WTC11 (cell line): ENCODE measurements around the gene GRM7. TPM values are rescaled to one million over a fixed set of nuclear protein-coding genes. Genes with fewer than 3 reads are reported as not detected.

ENCODE experiments used
- ATAC-seq: fragments of 200-7000 bp; cut with Tn5 transposase; 2 replicates; pipeline ENCODE4 v1.10.0; 2021; ENCODE audit warnings: mild to moderate bottlenecking, moderate library complexity
- CTCF ChIA-PET: fragments of 300-600 bp; sonication (Branson Sonifier 250); formaldehyde crosslinking; loops from one replicate; lab custom pipeline; 2021; ENCODE audit warnings: antibody characterized with exemption; lab: Charles Lee
- POLR2A ChIA-PET: fragments of 350-600 bp; sonication (Branson Sonifier 250); formaldehyde crosslinking; loops from one replicate; lab custom pipeline; 2021; ENCODE audit warnings: antibody characterized with exemption; lab: Charles Lee
- DNase-seq: peaks from one replicate; pipeline ENCODE4 v3.0.0; 2021; ENCODE audit warnings: low spot score
- H3K27ac Mint-ChIP-seq: 2 replicates; pipeline ENCODE4 v1.8.0; 2021; ENCODE audit warnings: mixed read lengths
- H3K27me3 Mint-ChIP-seq: 2 replicates; pipeline ENCODE4 v1.8.0; 2021; ENCODE audit warnings: low read depth, mild to moderate bottlenecking, moderate library complexity, mixed read lengths
- H3K36me3 Mint-ChIP-seq: 2 replicates; pipeline ENCODE4 v1.8.0; 2021; ENCODE audit warnings: mixed read lengths
- H3K4me1 Mint-ChIP-seq: 2 replicates; pipeline ENCODE4 v1.8.0; 2022; ENCODE audit warnings: mixed read lengths
- H3K4me3 Mint-ChIP-seq: 2 replicates; pipeline ENCODE4 v1.8.0; 2021; ENCODE audit warnings: mild to moderate bottlenecking, moderate library complexity, mixed read lengths
- H3K9me3 Mint-ChIP-seq: 2 replicates; pipeline ENCODE4 v1.8.0; 2021; ENCODE audit warnings: mixed read lengths
- EMX1 ChIP-seq: fragments of 250-450 bp; sonication (Bioruptor Pico); IDR thresholded peaks from 2 replicates; pipeline ENCODE4 v1.8.0; 2021; ENCODE audit warnings: mild to moderate bottlenecking
- FOXJ3 ChIP-seq: sonication (generic); formaldehyde crosslinking; IDR thresholded peaks from 2 replicates; pipeline ENCODE4 v1.9.0; 2021; ENCODE audit warnings: missing genetic modification reagents, mild to moderate bottlenecking, borderline replicate concordance
- FOXK1 ChIP-seq: sonication (generic); formaldehyde crosslinking; IDR thresholded peaks from 2 replicates; pipeline ENCODE4 v1.8.0; 2022; ENCODE audit warnings: mild to moderate bottlenecking, moderate library complexity, missing genetic modification reagents
- JAZF1 ChIP-seq: fragments of 250-450 bp; sonication (Bioruptor Pico); IDR thresholded peaks from 2 replicates; pipeline ENCODE4 v1.9.0; 2021; ENCODE audit warnings: moderate library complexity, mild to moderate bottlenecking, inconsistent platforms
- MXD4 ChIP-seq: fragments of 250-450 bp; sonication (Bioruptor Pico); IDR thresholded peaks from 2 replicates; pipeline ENCODE4 v1.8.0; 2021; ENCODE audit warnings: mild to moderate bottlenecking, moderate library complexity, borderline replicate concordance
- NFE2L1 ChIP-seq: sonication (generic); formaldehyde crosslinking; IDR thresholded peaks from 2 replicates; pipeline ENCODE4 v1.8.1; 2023; ENCODE audit warnings: missing genetic modification reagents
- NR1H2 ChIP-seq: sonication (generic); formaldehyde crosslinking; IDR thresholded peaks from 2 replicates; pipeline ENCODE4 v1.9.0; 2021; ENCODE audit warnings: mild to moderate bottlenecking, moderate library complexity, missing genetic modification reagents
- OVOL2 ChIP-seq: fragments of 250-450 bp; sonication (Bioruptor Pico); IDR thresholded peaks from 2 replicates; pipeline ENCODE4 v1.9.0; 2021; ENCODE audit warnings: mild to moderate bottlenecking, borderline replicate concordance
- TEAD1 ChIP-seq: sonication (generic); formaldehyde crosslinking; IDR thresholded peaks from 2 replicates; pipeline ENCODE4 v1.8.0; 2022; ENCODE audit warnings: mild to moderate bottlenecking, missing genetic modification reagents
- TEAD4 ChIP-seq: sonication (generic); formaldehyde crosslinking; IDR thresholded peaks from 2 replicates; pipeline ENCODE4 v1.8.0; 2022; ENCODE audit warnings: mild to moderate bottlenecking, missing genetic modification reagents
- ZNF263 ChIP-seq: sonication (generic); formaldehyde crosslinking; IDR thresholded peaks from 2 replicates; pipeline ENCODE4 v1.8.1; 2022; ENCODE audit warnings: low read depth, mild to moderate bottlenecking, moderate library complexity, missing genetic modification reagents
- total RNA-seq: library from RNA; stranded (reverse); gene quantifications from 3 replicates; pipeline ENCODE4 v1.2.3, GENCODE V29; 2021
- TF ChIP-seq, protein P1 (sequence below): sonication (generic); formaldehyde crosslinking; IDR thresholded peaks from 2 replicates; pipeline ENCODE4 v1.8.1; 2023; ENCODE audit warnings: mild to moderate bottlenecking, missing genetic modification reagents, moderate library complexity
- TF ChIP-seq, protein P2 (sequence below): sonication (generic); formaldehyde crosslinking; IDR thresholded peaks from 2 replicates; pipeline ENCODE4 v1.8.0; 2022; ENCODE audit warnings: missing genetic modification reagents
- TF ChIP-seq, protein P3 (sequence below): fragments of 250-450 bp; sonication (Bioruptor Pico); IDR thresholded peaks from 2 replicates; pipeline ENCODE4 v2.1.2; 2022; ENCODE audit warnings: mild to moderate bottlenecking, moderate library complexity
- TF ChIP-seq, protein P4 (sequence below): sonication (generic); formaldehyde crosslinking; IDR thresholded peaks from 2 replicates; pipeline ENCODE4 v1.8.0; 2023; ENCODE audit warnings: missing genetic modification reagents, mild to moderate bottlenecking, borderline replicate concordance
- TF ChIP-seq, protein P5 (sequence below): fragments of 250-450 bp; sonication (Bioruptor Pico); conservative IDR thresholded peaks from 2 replicates; pipeline ENCODE4 v1.9.0; 2021; ENCODE audit warnings: mild to moderate bottlenecking

GRM7 gene
- total RNA-seq, 1 experiment from 2014 or later = 0.42 TPM

DNA sequence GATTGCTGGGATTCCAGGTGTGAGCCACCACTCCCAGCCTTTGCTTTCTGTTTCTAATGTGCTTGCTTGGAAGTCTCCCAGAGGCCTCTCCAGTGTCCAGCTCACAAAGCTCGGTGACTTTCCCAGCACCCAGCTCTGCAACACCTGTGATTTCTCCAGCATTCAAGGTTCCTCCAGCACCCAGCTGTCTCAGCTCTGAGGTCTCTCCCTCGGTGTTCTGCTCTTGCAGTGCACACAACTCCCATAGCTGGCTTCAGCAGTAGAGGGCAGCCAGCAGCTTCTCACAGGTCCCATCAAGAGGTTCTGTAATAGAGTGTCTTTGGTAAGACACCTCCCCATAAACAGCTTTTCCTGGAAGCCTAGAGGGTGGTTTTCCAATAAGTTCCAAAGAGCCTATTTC lies 75.1 kb downstream of the GRM7 start:
- Mint-ChIP-seq H3K4me3 (no peak overlapping the region), H3K36me3 (peaks cover 23% of the 10 kb centered on the region), H3K9me3 (peaks cover 44% of the 10 kb centered on the region), H3K27me3 (no peaks in the 10 kb centered on the region; the same call in 1 of the 2 replicates), H3K27ac (no peak overlapping the region), H3K4me1 (no peaks in the 10 kb centered on the region)
- TF ChIP-seq TEAD4 (CRISPR knock-in tag) (no peak), FOXJ3 (CRISPR knock-in tag) (no peak), OVOL2 (CRISPR knock-in tag) (no peak), JAZF1 (CRISPR knock-in tag) (no peak), EMX1 (no peak), FOXK1 (CRISPR knock-in tag) (no peak), ZNF263 (CRISPR knock-in tag) (no peak), MXD4 (CRISPR knock-in tag) (no peak)
- TF ChIP-seq, protein P1, sequence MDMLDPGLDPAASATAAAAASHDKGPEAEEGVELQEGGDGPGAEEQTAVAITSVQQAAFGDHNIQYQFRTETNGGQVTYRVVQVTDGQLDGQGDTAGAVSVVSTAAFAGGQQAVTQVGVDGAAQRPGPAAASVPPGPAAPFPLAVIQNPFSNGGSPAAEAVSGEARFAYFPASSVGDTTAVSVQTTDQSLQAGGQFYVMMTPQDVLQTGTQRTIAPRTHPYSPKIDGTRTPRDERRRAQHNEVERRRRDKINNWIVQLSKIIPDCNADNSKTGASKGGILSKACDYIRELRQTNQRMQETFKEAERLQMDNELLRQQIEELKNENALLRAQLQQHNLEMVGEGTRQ (CRISPR knock-in tag) = no peak
- TF ChIP-seq, protein P2, sequence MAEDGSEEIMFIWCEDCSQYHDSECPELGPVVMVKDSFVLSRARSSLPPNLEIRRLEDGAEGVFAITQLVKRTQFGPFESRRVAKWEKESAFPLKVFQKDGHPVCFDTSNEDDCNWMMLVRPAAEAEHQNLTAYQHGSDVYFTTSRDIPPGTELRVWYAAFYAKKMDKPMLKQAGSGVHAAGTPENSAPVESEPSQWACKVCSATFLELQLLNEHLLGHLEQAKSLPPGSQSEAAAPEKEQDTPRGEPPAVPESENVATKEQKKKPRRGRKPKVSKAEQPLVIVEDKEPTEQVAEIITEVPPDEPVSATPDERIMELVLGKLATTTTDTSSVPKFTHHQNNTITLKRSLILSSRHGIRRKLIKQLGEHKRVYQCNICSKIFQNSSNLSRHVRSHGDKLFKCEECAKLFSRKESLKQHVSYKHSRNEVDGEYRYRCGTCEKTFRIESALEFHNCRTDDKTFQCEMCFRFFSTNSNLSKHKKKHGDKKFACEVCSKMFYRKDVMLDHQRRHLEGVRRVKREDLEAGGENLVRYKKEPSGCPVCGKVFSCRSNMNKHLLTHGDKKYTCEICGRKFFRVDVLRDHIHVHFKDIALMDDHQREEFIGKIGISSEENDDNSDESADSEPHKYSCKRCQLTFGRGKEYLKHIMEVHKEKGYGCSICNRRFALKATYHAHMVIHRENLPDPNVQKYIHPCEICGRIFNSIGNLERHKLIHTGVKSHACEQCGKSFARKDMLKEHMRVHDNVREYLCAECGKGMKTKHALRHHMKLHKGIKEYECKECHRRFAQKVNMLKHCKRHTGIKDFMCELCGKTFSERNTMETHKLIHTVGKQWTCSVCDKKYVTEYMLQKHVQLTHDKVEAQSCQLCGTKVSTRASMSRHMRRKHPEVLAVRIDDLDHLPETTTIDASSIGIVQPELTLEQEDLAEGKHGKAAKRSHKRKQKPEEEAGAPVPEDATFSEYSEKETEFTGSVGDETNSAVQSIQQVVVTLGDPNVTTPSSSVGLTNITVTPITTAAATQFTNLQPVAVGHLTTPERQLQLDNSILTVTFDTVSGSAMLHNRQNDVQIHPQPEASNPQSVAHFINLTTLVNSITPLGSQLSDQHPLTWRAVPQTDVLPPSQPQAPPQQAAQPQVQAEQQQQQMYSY (CRISPR knock-in tag) = no peak
- TF ChIP-seq, protein P3, sequence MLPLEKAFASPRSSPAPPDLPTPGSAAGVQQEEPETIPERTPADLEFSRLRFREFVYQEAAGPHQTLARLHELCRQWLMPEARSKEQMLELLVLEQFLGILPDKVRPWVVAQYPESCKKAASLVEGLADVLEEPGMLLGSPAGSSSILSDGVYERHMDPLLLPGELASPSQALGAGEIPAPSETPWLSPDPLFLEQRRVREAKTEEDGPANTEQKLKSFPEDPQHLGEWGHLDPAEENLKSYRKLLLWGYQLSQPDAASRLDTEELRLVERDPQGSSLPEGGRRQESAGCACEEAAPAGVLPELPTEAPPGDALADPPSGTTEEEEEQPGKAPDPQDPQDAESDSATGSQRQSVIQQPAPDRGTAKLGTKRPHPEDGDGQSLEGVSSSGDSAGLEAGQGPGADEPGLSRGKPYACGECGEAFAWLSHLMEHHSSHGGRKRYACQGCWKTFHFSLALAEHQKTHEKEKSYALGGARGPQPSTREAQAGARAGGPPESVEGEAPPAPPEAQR (CRISPR knock-in tag) = no peak
- TF ChIP-seq, protein P4, sequence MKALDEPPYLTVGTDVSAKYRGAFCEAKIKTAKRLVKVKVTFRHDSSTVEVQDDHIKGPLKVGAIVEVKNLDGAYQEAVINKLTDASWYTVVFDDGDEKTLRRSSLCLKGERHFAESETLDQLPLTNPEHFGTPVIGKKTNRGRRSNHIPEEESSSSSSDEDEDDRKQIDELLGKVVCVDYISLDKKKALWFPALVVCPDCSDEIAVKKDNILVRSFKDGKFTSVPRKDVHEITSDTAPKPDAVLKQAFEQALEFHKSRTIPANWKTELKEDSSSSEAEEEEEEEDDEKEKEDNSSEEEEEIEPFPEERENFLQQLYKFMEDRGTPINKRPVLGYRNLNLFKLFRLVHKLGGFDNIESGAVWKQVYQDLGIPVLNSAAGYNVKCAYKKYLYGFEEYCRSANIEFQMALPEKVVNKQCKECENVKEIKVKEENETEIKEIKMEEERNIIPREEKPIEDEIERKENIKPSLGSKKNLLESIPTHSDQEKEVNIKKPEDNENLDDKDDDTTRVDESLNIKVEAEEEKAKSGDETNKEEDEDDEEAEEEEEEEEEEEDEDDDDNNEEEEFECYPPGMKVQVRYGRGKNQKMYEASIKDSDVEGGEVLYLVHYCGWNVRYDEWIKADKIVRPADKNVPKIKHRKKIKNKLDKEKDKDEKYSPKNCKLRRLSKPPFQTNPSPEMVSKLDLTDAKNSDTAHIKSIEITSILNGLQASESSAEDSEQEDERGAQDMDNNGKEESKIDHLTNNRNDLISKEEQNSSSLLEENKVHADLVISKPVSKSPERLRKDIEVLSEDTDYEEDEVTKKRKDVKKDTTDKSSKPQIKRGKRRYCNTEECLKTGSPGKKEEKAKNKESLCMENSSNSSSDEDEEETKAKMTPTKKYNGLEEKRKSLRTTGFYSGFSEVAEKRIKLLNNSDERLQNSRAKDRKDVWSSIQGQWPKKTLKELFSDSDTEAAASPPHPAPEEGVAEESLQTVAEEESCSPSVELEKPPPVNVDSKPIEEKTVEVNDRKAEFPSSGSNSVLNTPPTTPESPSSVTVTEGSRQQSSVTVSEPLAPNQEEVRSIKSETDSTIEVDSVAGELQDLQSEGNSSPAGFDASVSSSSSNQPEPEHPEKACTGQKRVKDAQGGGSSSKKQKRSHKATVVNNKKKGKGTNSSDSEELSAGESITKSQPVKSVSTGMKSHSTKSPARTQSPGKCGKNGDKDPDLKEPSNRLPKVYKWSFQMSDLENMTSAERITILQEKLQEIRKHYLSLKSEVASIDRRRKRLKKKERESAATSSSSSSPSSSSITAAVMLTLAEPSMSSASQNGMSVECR = no peak
- POLR2A ChIA-PET = no interaction called here
- DNase-seq = no peak
- no peak for ATAC-seq
- CTCF ChIA-PET = interaction anchor here (1.0 to 1.2 kb wide), 3 partner anchors 13 to 75 kb away, joined by 3 read pairs; partner anchors contain the start of gene GRM7

DNA sequence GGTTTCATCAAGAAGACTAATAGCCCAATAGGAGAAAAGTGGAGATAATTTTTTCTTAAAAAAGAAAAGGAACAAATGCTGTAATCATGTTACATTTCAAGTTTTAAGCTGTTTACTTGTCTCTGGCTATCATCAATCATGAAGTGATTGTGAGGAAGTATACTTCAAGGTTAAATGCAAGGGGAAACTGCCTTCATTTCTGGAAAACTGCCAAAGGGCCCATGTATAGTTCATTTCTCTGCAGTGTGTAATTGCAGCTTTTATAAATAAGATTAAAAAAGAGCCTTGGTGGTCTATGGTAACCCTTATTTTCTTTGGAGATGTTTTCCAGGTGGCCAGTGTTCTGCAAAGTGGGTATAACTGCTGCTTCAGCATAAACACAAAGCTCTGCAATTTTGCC lies 101.9 kb downstream of the GRM7 start:
- Mint-ChIP-seq H3K36me3 (peaks cover 13% of the 10 kb centered on the region), H3K27ac (no peak overlapping the region), H3K9me3 (peaks cover 39% of the 10 kb centered on the region), H3K4me3 (no peak overlapping the region), H3K27me3 (peaks cover 38% of the 10 kb centered on the region), H3K4me1 (0 out of 2 replicates have a peak, but pooled peaks cover 4% of the 10 kb centered on the region)
- DNase-seq = no peak
- ATAC-seq = no peak
- CTCF ChIA-PET = no interaction called here
- POLR2A ChIA-PET = no interaction called here
- no peak for TF ChIP-seq TEAD4 (CRISPR knock-in tag)
- TF ChIP-seq FOXK1 (CRISPR knock-in tag) = no peak
- TF ChIP-seq, protein P5, sequence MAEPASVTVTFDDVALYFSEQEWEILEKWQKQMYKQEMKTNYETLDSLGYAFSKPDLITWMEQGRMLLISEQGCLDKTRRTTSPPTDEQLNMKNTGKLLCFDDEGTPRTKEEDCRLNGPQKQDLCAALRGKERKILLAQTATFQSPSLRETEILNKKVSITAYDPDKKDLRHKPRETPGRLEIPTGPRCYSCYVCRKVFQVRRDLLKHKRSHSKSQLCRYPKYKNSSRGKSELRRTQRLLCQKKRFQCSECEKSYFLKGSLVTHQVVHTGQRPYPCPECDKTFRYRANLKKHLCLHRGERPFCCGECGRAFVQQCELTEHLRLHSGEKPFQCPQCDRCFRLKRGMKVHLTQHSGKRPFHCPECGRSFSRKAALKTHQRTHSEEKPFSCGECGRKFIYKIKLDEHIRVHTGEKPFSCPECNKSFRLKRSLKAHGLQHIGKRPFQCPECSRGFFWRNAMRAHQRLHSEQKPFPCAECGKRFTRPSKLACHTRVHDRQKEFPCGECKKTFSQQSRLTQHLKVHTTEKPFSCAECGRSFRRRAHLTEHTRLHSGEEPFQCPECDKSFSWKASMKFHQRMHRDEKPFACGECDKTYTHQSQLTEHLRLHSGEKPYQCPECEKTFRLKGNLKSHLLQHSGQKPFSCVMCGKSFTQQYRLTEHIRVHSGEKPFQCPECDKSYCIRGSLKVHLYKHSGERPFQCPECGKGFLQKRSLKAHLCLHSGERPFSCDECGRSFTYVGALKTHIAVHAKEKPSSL (CRISPR knock-in tag) = no peak
- no peak for TF ChIP-seq TEAD1
- TF ChIP-seq NR1H2 (CRISPR knock-in tag) = no peak
- no peak for TF ChIP-seq NFE2L1 (CRISPR knock-in tag)
